Hepatocyte (in vitro differentiated cells): ENCODE results near the gene TNP2. TPM values are rescaled to one million over a fixed set of nuclear protein-coding genes. Genes with fewer than 3 reads are reported as not detected.

Experiments
- DNase-seq: peaks from one replicate; pipeline ENCODE4 v3.0.0-alpha.2; 2016; ENCODE audit warnings: low spot score
- H2AFZ ChIP-seq: fragments of 200-600 bp; sonication (generic); 2 replicates; pipeline ENCODE4 v1.6.0; 2016; ENCODE audit warnings: antibody characterized with exemption, mild to moderate bottlenecking
- H3K27ac ChIP-seq: fragments of 200-600 bp; sonication (generic); 2 replicates; pipeline ENCODE4 v1.5.1; 2016; ENCODE audit warnings: mild to moderate bottlenecking
- H3K27me3 ChIP-seq: fragments of 200-600 bp; sonication (generic); 2 replicates; pipeline ENCODE4 v1.6.1; 2016
- H3K36me3 ChIP-seq: fragments of 200-600 bp; sonication (generic); replicated peaks from 2 replicates; pipeline ENCODE4 v1.5.1; 2016; ENCODE audit warnings: low read depth; ENCODE audit not compliant: insufficient read depth
- H3K4me1 ChIP-seq: fragments of 200-600 bp; sonication (generic); 2 replicates; pipeline ENCODE4 v1.5.1; 2016; ENCODE audit warnings: mild to moderate bottlenecking, moderate library complexity; ENCODE audit not compliant: insufficient read depth
- H3K4me2 ChIP-seq: fragments of 200-600 bp; sonication (generic); 2 replicates; pipeline ENCODE4 v1.6.0; 2016
- H3K4me3 ChIP-seq: fragments of 200-600 bp; sonication (generic); 2 replicates; pipeline ENCODE4 v1.5.1; 2016; ENCODE audit warnings: mild to moderate bottlenecking
- H3K79me2 ChIP-seq: fragments of 200-600 bp; sonication (generic); 2 replicates; pipeline ENCODE4 v1.6.0; 2017; ENCODE audit warnings: mild to moderate bottlenecking
- H3K9me2 ChIP-seq: fragments of 200-600 bp; sonication (generic); replicated peaks from 2 replicates; pipeline ENCODE4 v1.6.0; 2017; ENCODE audit warnings: mild to moderate bottlenecking; ENCODE audit not compliant: insufficient read depth
- H3K9me3 ChIP-seq: fragments of 200-600 bp; sonication (generic); 2 replicates; pipeline ENCODE4 v1.5.1; 2016; ENCODE audit warnings: low read depth, mild to moderate bottlenecking
- H4K20me1 ChIP-seq: fragments of 200-600 bp; sonication (generic); 2 replicates; pipeline ENCODE4 v1.6.0; 2016; ENCODE audit warnings: mild to moderate bottlenecking; ENCODE audit not compliant: insufficient read depth, poor library complexity, severe bottlenecking
- CTCF ChIP-seq: fragments of 200-600 bp; sonication (generic); IDR thresholded peaks from 2 replicates; pipeline ENCODE4 v1.5.1; 2016; ENCODE audit warnings: antibody characterized with exemption, mild to moderate bottlenecking; ENCODE audit not compliant: poor library complexity
- EZH2 ChIP-seq: fragments of 200-600 bp; sonication (generic); IDR thresholded peaks from 2 replicates; pipeline ENCODE4 v1.6.1; 2016; ENCODE audit warnings: antibody characterized with exemption, mild to moderate bottlenecking, borderline replicate concordance
- EZH2phosphoT487 ChIP-seq: fragments of 200-600 bp; sonication (generic); IDR thresholded peaks from one replicate; pipeline ENCODE4 v1.6.1; 2018; ENCODE audit warnings: antibody characterized with exemption, mild to moderate bottlenecking, low read depth, moderate library complexity; ENCODE audit not compliant: unreplicated experiment, severe bottlenecking
- WGBS: methylation state at CpG from one replicate; pipeline ENCODE4 v1.1.6; 2016; ENCODE audit warnings: low lambda C conversion rate; ENCODE audit errors: missing lambda C conversion rate; 5-methylcytosine and 5-hydroxymethylcytosine counted together
- polyA plus RNA-seq: library from polyadenylated mRNA; unstranded; fragments of >200 nt; fragmentation: Nextera tagmentation; extraction: Ambion mirVana; gene quantifications from 2 replicates; pipeline ENCODE4 v1.2.1, GENCODE V29; 2016
- total RNA-seq: library from RNA; depleted of rRNA; stranded (reverse); fragments of >200 nt; gene quantifications from 2 replicates; pipeline ENCODE4 v1.2.3, GENCODE V29; 2014

The TNP2 gene
- total and polyA plus RNA-seq, 2 experiments from 2014 or later: not detected

- WGBS: 96% methylated on average over 5 of the region's 5 CpGs
- H3K79me2 ChIP-seq: no peaks in the 10 kb centered on the region
- H3K4me3 ChIP-seq: no peak overlapping the region
- no peak overlapping the region for H3K4me2 ChIP-seq
- H3K9me3 ChIP-seq: no peaks in the 10 kb centered on the region
- H3K36me3 ChIP-seq: no peaks in the 10 kb centered on the region
- H3K27ac ChIP-seq: no peak overlapping the region
- H2AFZ ChIP-seq: no peak overlapping the region
- H3K9me2 ChIP-seq: no peaks in the 10 kb centered on the region
- no peaks in the 10 kb centered on the region for H3K4me1 ChIP-seq
- no peaks in the 10 kb centered on the region for H3K27me3 ChIP-seq
- DNase-seq: no peak
- no peak for TF ChIP-seq CTCF
- no peak for TF ChIP-seq EZH2phosphoT487
- no peak for TF ChIP-seq EZH2
- H4K20me1 ChIP-seq: no peaks in the 10 kb centered on the region
These were observed 33.5 kb downstream of the TNP2 start for GRCh38 chr16:11235703-11235991.

GRCh38 chr16:11234884-11235702 is 34.0 kb downstream of the TNP2 start:
- Histone ChIP-seq H3K27ac (no peak overlapping the region), H3K4me3 (no peak overlapping the region), H3K9me2 (no peaks in the 10 kb centered on the region), H3K36me3 (no peaks in the 10 kb centered on the region), H3K27me3 (no peaks in the 10 kb centered on the region), H4K20me1 (no peaks in the 10 kb centered on the region), H3K79me2 (no peaks in the 10 kb centered on the region), H3K4me1 (no peaks in the 10 kb centered on the region), H3K4me2 (no peak overlapping the region), H2AFZ (no peak overlapping the region), H3K9me3 (no peaks in the 10 kb centered on the region)
- WGBS: 90% methylated on average over 13 of the region's 13 CpGs
- no peak for TF ChIP-seq EZH2phosphoT487
- no peak for TF ChIP-seq EZH2
- TF ChIP-seq CTCF: no peak
- no peak for DNase-seq

GRCh38 chr16:11233727-11234376 is 35.3 kb downstream of the TNP2 start:
- H4K20me1 ChIP-seq: no peaks in the 10 kb centered on the region
- DNase-seq: no peak
- 92% methylated on average over 8 of the region's 8 CpGs for WGBS

More at GRCh38 chr16:11233727-11234376, 35.3 kb downstream of the TNP2 start:
- Histone ChIP-seq H3K9me3 (no peaks in the 10 kb centered on the region), H3K4me2 (no peak overlapping the region), H3K4me3 (no peak overlapping the region), H2AFZ (no peak overlapping the region), H3K4me1 (no peaks in the 10 kb centered on the region), H3K27ac (no peak overlapping the region), H3K36me3 (no peaks in the 10 kb centered on the region), H3K79me2 (no peaks in the 10 kb centered on the region), H3K9me2 (no peaks in the 10 kb centered on the region), H3K27me3 (no peaks in the 10 kb centered on the region)
- TF ChIP-seq CTCF (no peak), EZH2phosphoT487 (no peak), EZH2 (no peak)
